PC-3 (cell line): ENCODE measurements around the gene SATL1.

Source experiments
- CTCF ChIP-seq: fragments of 300-600 bp; sonication (generic); conservative IDR thresholded peaks from 2 replicates; pipeline ENCODE4 v1.5.1; 2017; ENCODE audit warnings: antibody characterized with exemption, low read depth, mild to moderate bottlenecking, low read length
- EZH2 ChIP-seq: fragments of 300-600 bp; sonication (generic); IDR thresholded peaks from one replicate; pipeline ENCODE4 v1.6.1; 2017; ENCODE audit warnings: antibody characterized with exemption, mild to moderate bottlenecking, low read length; ENCODE audit not compliant: unreplicated experiment
- EZH2phosphoT487 ChIP-seq: fragments of 300-600 bp; sonication (generic); IDR thresholded peaks from 2 replicates; pipeline ENCODE4 v1.6.1; 2018; ENCODE audit warnings: mild to moderate bottlenecking, antibody characterized with exemption, low read length, borderline replicate concordance

GRCh38 chrX:85113746-85114145 is 129.8 kb downstream of the SATL1 start:
- TF ChIP-seq CTCF (no peak), EZH2phosphoT487 (no peak), EZH2 (no peak)
